Stimulated activated memory B cell treated with anti-CD40 and anti-IgM and Interleukin-4, amounts not matched to agents 10 μg/mL and 1 μg/mL and 100 μg/mL, for 72 hours (primary cell): ENCODE data around the gene MAMLD1.

Experiments
- ATAC-seq: fragments of 150-1000 bp; cut with Tn5 transposase; 2 replicates; pipeline ENCODE4 v1.10.0; 2021
- H3K27ac Mint-ChIP-seq: one replicate; pipeline ENCODE4 v1.8.0; 2022; ENCODE audit warnings: mild to moderate bottlenecking, mixed read lengths
- H3K27me3 Mint-ChIP-seq: one replicate; pipeline ENCODE4 v1.8.0; 2022; ENCODE audit warnings: mixed read lengths
- H3K36me3 Mint-ChIP-seq: one replicate; pipeline ENCODE4 v1.8.0; 2022; ENCODE audit warnings: mixed read lengths
- H3K4me1 Mint-ChIP-seq: one replicate; pipeline ENCODE4 v1.8.0; 2022; ENCODE audit warnings: mixed read lengths
- H3K4me3 Mint-ChIP-seq: one replicate; pipeline ENCODE4 v1.8.0; 2022; ENCODE audit warnings: mild to moderate bottlenecking, moderate library complexity, mixed read lengths
- H3K9me3 Mint-ChIP-seq: one replicate; pipeline ENCODE4 v1.8.0; 2022; ENCODE audit warnings: mixed read lengths

MAMLD1 gene

DNA sequence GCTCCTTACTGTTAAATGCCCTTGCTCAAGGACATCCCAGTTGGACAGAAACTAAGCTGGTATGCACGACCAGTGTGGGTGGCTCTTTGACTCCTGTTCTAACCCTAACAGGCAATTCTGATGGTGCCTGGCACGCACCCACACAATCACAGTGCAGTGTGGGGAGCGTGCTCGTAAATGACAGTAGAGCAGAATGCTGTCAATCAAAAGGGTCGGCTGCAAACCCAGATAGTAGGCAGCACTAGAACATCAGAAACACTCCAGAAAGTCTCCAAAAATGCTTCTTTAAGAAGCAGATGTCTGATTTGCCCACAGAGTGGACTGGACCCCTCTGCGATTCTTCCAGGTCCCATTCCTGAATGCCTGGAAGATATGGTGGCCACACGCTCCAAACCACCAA lies 167.7 kb downstream of the MAMLD1 start:
- no peak overlapping the region for H3K4me3 Mint-ChIP-seq
- peaks cover 11% of the 10 kb centered on the region for H3K36me3 Mint-ChIP-seq
- no peak for ATAC-seq
- no peaks in the 10 kb centered on the region for H3K27me3 Mint-ChIP-seq
- H3K4me1 Mint-ChIP-seq = no peaks in the 10 kb centered on the region
- peaks cover 10% of the 10 kb centered on the region for H3K9me3 Mint-ChIP-seq
- no peak overlapping the region for H3K27ac Mint-ChIP-seq

GRCh38 chrX:150531467-150531866 lies 168.3 kb downstream of the MAMLD1 start:
- H3K36me3 Mint-ChIP-seq = peaks cover 11% of the 10 kb centered on the region

GRCh38 chrX:150533863-150534262 lies 170.7 kb downstream of the MAMLD1 start:
- Mint-ChIP-seq H3K4me1 (no peaks in the 10 kb centered on the region), H3K27ac (no peak overlapping the region), H3K36me3 (peaks cover 11% of the 10 kb centered on the region), H3K27me3 (no peaks in the 10 kb centered on the region), H3K4me3 (no peak overlapping the region), H3K9me3 (peaks cover 10% of the 10 kb centered on the region)
- ATAC-seq = no peak

More at GRCh38 chrX:150531467-150531866, 168.3 kb downstream of the MAMLD1 start:
- H3K4me1 Mint-ChIP-seq = no peaks in the 10 kb centered on the region
- H3K4me3 Mint-ChIP-seq = no peak overlapping the region
- H3K27me3 Mint-ChIP-seq = no peaks in the 10 kb centered on the region
- H3K27ac Mint-ChIP-seq = no peak overlapping the region
- no peak for ATAC-seq
- H3K9me3 Mint-ChIP-seq = peaks cover 10% of the 10 kb centered on the region

DNA sequence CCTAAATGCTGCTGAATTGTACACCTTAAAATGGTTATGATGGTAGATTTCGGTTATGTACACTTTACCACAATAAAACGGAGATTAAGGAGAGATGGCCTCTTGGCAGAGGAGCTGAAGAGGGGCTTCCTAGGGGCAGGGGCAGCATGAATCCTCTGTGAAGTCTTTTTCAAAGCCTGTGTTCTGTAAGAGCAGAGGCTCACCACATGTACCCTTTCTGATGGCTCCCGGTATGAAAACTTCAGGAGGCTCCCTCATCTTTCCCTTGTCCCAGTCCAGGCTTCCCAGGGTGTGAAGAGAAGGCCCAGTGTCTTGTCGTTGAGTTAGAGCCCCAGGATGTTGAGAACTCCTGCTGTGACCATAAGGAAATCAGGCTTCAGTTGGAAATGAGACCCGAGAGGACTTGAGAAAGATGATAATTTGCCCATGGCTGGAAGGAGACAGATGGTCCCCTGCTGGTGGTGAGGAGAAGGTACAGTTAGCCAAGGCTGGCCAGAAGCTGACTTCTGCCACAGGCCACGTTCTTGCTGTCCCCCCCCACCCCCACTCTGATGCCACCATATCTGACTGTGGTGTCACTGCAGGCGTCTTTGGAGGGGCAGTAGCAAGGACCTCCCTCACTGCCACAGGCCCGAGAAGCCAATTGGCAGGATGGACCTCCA lies 173.5 kb downstream of the MAMLD1 start:
- Mint-ChIP-seq H3K27ac (no peak overlapping the region), H3K36me3 (peaks cover 11% of the 10 kb centered on the region), H3K9me3 (peaks cover 10% of the 10 kb centered on the region), H3K4me1 (no peaks in the 10 kb centered on the region), H3K4me3 (no peak overlapping the region), H3K27me3 (no peaks in the 10 kb centered on the region)
- no peak for ATAC-seq

DNA sequence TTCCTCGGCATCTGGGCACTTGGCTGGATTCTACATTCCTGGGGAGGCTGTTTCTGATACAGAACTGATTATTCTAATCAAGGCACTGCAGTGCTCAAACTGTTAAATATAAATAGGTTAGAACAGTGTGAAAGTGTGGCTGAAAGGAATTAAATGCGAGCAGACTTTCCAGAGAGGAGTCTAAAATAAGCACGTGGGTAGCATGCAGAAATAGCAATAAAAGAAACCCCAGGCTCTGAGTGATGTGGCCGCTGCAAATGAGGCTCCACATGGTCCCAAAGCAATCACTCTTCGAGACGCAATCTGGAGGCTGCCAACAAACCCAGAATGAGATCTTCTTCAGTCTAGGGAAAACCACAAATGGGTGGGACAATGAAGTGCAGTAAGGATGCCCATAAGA lies 174.7 kb downstream of the MAMLD1 start:
- H3K36me3 Mint-ChIP-seq = peaks cover 11% of the 10 kb centered on the region
- H3K27me3 Mint-ChIP-seq = no peaks in the 10 kb centered on the region
- no peak overlapping the region for H3K4me3 Mint-ChIP-seq
- H3K9me3 Mint-ChIP-seq = peaks cover 10% of the 10 kb centered on the region
- no peak for ATAC-seq
- no peak overlapping the region for H3K27ac Mint-ChIP-seq
- H3K4me1 Mint-ChIP-seq = peaks cover 8% of the 10 kb centered on the region

DNA sequence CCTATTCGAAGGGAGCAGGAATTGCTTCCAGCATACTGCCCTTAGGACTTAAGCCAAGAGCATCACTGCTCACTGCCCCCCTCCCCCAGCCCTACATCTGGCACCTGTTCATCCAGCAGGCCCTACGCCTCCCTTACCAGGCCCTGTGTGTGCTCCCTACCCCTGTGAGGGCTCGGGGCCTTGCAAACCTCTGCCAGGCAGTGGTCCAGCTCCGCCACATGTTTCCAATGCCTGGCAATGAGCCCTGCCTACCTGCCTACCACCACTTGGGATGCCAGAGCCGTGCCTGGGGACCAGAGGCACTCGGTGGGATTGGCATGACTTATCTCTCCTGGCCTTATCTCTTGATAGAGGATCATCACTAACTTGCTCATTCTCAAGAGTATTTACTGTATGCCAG lies 177.8 kb downstream of the MAMLD1 start:
- no peak overlapping the region for H3K4me3 Mint-ChIP-seq
- H3K27ac Mint-ChIP-seq = no peak overlapping the region
- no peak for ATAC-seq

GRCh38 chrX:150542846-150543229 lies 179.7 kb downstream of the MAMLD1 start:
- no peak overlapping the region for H3K4me3 Mint-ChIP-seq
- peak overlapping the region; percentile 82 for H3K27ac Mint-ChIP-seq
- H3K4me1 Mint-ChIP-seq = peaks cover 37% of the 10 kb centered on the region
- H3K9me3 Mint-ChIP-seq = no peaks in the 10 kb centered on the region
- ATAC-seq = peak; percentile 74
- no peaks in the 10 kb centered on the region for H3K27me3 Mint-ChIP-seq
- H3K36me3 Mint-ChIP-seq = no peaks in the 10 kb centered on the region

More for the DNA sequence above, 177.8 kb downstream of the MAMLD1 start:
- no peaks in the 10 kb centered on the region for H3K36me3 Mint-ChIP-seq
- H3K9me3 Mint-ChIP-seq = no peaks in the 10 kb centered on the region
- H3K4me1 Mint-ChIP-seq = peaks cover 25% of the 10 kb centered on the region
- no peaks in the 10 kb centered on the region for H3K27me3 Mint-ChIP-seq

DNA sequence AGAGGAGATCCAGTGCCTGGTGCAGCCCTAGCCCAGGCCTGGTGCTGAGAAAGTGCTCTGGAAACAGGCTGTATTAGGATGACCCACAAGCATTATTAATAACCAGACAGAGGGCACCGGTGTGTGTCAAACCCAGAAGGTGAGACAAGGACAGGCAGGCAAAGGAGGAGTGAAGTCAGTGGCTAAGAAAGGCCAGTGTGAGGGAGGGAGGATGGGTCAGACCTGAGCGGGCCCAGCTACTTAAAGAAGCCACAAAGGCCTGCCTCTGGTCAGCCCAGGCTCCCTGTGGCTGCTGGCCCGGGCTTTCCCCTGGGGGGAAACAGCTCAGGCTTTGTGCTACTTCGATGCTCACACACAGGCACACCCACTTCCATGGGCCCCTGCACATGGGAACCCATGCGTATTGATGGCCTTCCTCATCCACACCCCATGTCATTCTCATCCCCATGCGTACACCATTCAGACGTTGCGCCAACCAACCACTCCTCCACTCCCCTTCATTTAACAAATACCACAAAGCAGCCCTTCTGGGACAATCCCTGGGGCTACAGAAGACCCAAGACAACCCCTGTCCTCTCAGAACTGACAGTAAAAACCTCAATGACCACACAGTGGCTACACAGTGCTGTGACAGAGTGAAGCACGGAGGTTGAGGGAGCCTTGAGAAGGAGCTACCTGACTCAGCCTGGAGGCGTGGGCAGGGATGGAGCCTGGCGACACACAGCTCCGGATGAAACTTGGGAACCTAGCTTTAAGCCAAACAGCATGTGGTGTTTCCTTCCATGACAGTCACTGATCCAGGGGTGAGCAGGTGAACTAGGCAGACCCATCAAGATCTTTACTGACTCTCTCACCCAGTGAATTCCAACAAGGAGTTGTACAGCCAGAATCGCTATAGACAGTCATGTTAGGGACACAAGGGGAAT lies 180.4 kb downstream of the MAMLD1 start:
- peak; percentile 84 for ATAC-seq
- Mint-ChIP-seq H3K4me3 (no peak overlapping the region), H3K4me1 (peaks cover 42% of the 10 kb centered on the region), H3K27ac (peak overlapping the region; percentile 82), H3K36me3 (no peaks in the 10 kb centered on the region), H3K27me3 (no peaks in the 10 kb centered on the region), H3K9me3 (no peaks in the 10 kb centered on the region)

- H3K27ac Mint-ChIP-seq = no peak overlapping the region
- H3K9me3 Mint-ChIP-seq = no peaks in the 10 kb centered on the region
- no peak for ATAC-seq
- H3K36me3 Mint-ChIP-seq = no peaks in the 10 kb centered on the region
- peaks cover 42% of the 10 kb centered on the region for H3K4me1 Mint-ChIP-seq
- no peak overlapping the region for H3K4me3 Mint-ChIP-seq
- H3K27me3 Mint-ChIP-seq = no peaks in the 10 kb centered on the region
These were observed 181.2 kb downstream of the MAMLD1 start for GRCh38 chrX:150544222-150544787.

- Mint-ChIP-seq H3K9me3 (no peaks in the 10 kb centered on the region), H3K27me3 (no peaks in the 10 kb centered on the region), H3K4me3 (no peak overlapping the region), H3K27ac (no peak overlapping the region), H3K36me3 (no peaks in the 10 kb centered on the region), H3K4me1 (peaks cover 42% of the 10 kb centered on the region)
- no peak for ATAC-seq
These were observed 182.0 kb downstream of the MAMLD1 start for GRCh38 chrX:150544835-150545770.

DNA sequence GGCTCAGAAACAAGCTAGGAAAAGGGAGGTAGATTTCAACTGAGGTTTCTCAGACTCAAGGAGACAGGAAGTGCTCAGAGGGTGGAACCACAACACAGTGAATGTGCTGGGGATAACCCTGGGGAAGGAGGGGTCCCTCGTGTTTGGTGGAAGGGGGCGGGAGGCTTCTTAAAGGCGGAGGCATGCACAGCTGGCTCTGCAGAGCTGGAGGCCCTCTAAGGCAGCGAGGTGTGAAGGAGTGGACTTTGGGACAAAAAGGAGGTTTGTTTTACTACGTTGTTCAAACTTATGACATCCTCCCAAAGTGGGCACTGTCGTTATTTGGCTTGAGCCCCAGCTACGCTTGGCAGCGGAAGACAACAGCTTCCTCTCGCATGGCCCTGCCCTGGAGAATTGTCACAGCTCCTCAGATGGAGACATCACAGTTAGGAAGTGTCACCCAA lies 183.6 kb downstream of the MAMLD1 start:
- H3K9me3 Mint-ChIP-seq = no peaks in the 10 kb centered on the region
- ATAC-seq = no peak
- H3K4me3 Mint-ChIP-seq = peak overlapping the region; percentile 87
- no peak overlapping the region for H3K27ac Mint-ChIP-seq
- H3K4me1 Mint-ChIP-seq = peaks cover 42% of the 10 kb centered on the region
- H3K36me3 Mint-ChIP-seq = no peaks in the 10 kb centered on the region
- no peaks in the 10 kb centered on the region for H3K27me3 Mint-ChIP-seq

GRCh38 chrX:150547375-150548115 lies 184.4 kb downstream of the MAMLD1 start:
- Mint-ChIP-seq H3K9me3 (no peaks in the 10 kb centered on the region), H3K4me3 (peak overlapping the region; percentile 87), H3K36me3 (no peaks in the 10 kb centered on the region), H3K4me1 (peaks cover 36% of the 10 kb centered on the region), H3K27me3 (no peaks in the 10 kb centered on the region), H3K27ac (peak overlapping the region; percentile 90)
- peak; percentile 73 for ATAC-seq

- H3K27ac Mint-ChIP-seq = peak overlapping the region; percentile 90
- H3K27me3 Mint-ChIP-seq = no peaks in the 10 kb centered on the region
- H3K4me3 Mint-ChIP-seq = peak overlapping the region; percentile 87
- H3K9me3 Mint-ChIP-seq = no peaks in the 10 kb centered on the region
- H3K4me1 Mint-ChIP-seq = peaks cover 29% of the 10 kb centered on the region
- no peaks in the 10 kb centered on the region for H3K36me3 Mint-ChIP-seq
- no peak for ATAC-seq
These were observed 185.1 kb downstream of the MAMLD1 start for GRCh38 chrX:150548251-150548650.

DNA sequence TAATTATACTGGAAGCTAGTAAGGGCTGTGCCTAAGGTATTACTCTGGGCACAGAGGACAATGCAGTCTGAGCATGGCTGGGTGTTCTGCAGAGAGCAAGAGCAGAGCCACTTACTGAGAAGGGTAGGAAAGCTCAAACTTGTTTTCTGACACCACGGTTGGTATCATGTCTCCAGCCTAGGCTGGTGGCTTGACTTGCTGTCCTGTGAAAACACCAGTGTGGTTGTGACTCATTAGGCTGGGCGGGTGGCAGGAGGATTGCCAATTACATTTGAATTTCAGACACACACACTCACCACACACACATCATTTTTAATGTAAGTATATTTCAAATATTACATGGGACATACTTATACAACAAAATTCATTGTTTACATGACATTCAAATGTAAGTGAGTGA lies 185.6 kb downstream of the MAMLD1 start:
- Mint-ChIP-seq H3K4me1 (peaks cover 25% of the 10 kb centered on the region), H3K9me3 (no peaks in the 10 kb centered on the region), H3K4me3 (no peak overlapping the region), H3K36me3 (no peaks in the 10 kb centered on the region), H3K27me3 (no peaks in the 10 kb centered on the region), H3K27ac (no peak overlapping the region)
- no peak for ATAC-seq
